PC-9 (cell line): ENCODE data around the gene PRKCH. TPM values are rescaled to one million over a fixed set of nuclear protein-coding genes. Genes with fewer than 3 reads are reported as not detected.

Experiments
- BruUV-seq: library from RNA; stranded (reverse); fragments of 400-500 nt; replicated peaks from 2 replicates; lab custom pipeline; 2021; lab: Mats Ljungman, UMichigan
- CTCF ChIA-PET: fragments of 300-600 bp; sonication (Branson Sonifier 250); formaldehyde crosslinking; loops from one replicate; lab custom pipeline; 2022; ENCODE audit warnings: antibody characterized with exemption; lab: Charles Lee
- POLR2A ChIA-PET: fragments of 300-600 bp; sonication (Branson Sonifier 250); formaldehyde crosslinking; loops from one replicate; lab custom pipeline; 2022; ENCODE audit warnings: antibody characterized with exemption; ENCODE audit not compliant: unreplicated experiment; lab: Charles Lee
- DNase-seq, 2 experiments: peaks; one replicate each; pipeline versions ENCODE4 v3.0.0 to v3.0.0-alpha.2; 2015 to 2022; ENCODE audit warnings: mixed read lengths in 1 of 2
- H2AFZ ChIP-seq: fragments of 200-600 bp; sonication (generic); 2 replicates; pipeline ENCODE4 v1.8.1; 2017; ENCODE audit warnings: antibody characterized with exemption
- H3F3A ChIP-seq: fragments of 200-600 bp; sonication (generic); 2 replicates; pipeline ENCODE4 v1.8.1; 2017; ENCODE audit warnings: antibody characterized with exemption, mild to moderate bottlenecking, low read depth; ENCODE audit not compliant: insufficient read depth
- H3K27ac ChIP-seq: fragments of 200-600 bp; sonication (generic); 2 replicates; pipeline ENCODE4 v1.6.1; 2016; ENCODE audit warnings: mixed run types
- H3K27me3 ChIP-seq: fragments of 200-600 bp; sonication (generic); 2 replicates; pipeline ENCODE4 v1.6.1; 2016; ENCODE audit warnings: low read depth, mixed run types; ENCODE audit not compliant: insufficient read depth
- H3K36me3 ChIP-seq: fragments of 200-600 bp; sonication (generic); 2 replicates; pipeline ENCODE4 v1.6.1; 2016; ENCODE audit warnings: low read depth, mixed run types
- H3K4me1 ChIP-seq: fragments of 200-600 bp; sonication (generic); replicated peaks from 2 replicates; pipeline ENCODE4 v1.6.1; 2016; ENCODE audit warnings: mixed run types; ENCODE audit not compliant: insufficient read depth
- H3K4me2 ChIP-seq: fragments of 200-600 bp; sonication (generic); 2 replicates; pipeline ENCODE4 v1.6.1; 2017; ENCODE audit warnings: mixed run types
- H3K4me3 ChIP-seq: fragments of 200-600 bp; sonication (generic); 2 replicates; pipeline ENCODE4 v1.6.1; 2016; ENCODE audit warnings: mixed run types
- H3K79me2 ChIP-seq: fragments of 200-600 bp; sonication (generic); 2 replicates; pipeline ENCODE4 v1.6.1; 2017; ENCODE audit warnings: low read depth, mixed run types
- H3K9me2 ChIP-seq: fragments of 200-600 bp; sonication (generic); 2 replicates; pipeline ENCODE4 v1.8.1; 2017; ENCODE audit warnings: mild to moderate bottlenecking; ENCODE audit not compliant: insufficient read depth
- H3K9me3 ChIP-seq: fragments of 200-600 bp; sonication (generic); 2 replicates; pipeline ENCODE4 v1.8.1; 2016; ENCODE audit warnings: low read depth; ENCODE audit not compliant: insufficient read depth
- H4K20me1 ChIP-seq: fragments of 200-600 bp; sonication (generic); 2 replicates; pipeline ENCODE4 v1.8.1; 2017; ENCODE audit not compliant: insufficient read depth
- CTCF ChIP-seq: fragments of 200-600 bp; sonication (generic); conservative IDR thresholded peaks from 2 replicates; pipeline ENCODE4 v1.6.1; 2017; ENCODE audit warnings: mixed run types, antibody characterized with exemption, mild to moderate bottlenecking, moderate library complexity
- EZH2 ChIP-seq: fragments of 200-600 bp; sonication (generic); IDR thresholded peaks from 2 replicates; pipeline ENCODE4 v1.8.0; 2017; ENCODE audit warnings: antibody characterized with exemption, low read depth
- intact Hi-C: fragments of 100-400 bp; cut with micrococcal nuclease; formaldehyde crosslinking; loops from one replicate; pipeline ENCODE4 v1.10.0; 2022; ENCODE audit not compliant: unreplicated experiment
- total RNA-seq: library from RNA; stranded (reverse); gene quantifications from 2 replicates; pipeline ENCODE4 v1.2.3, GENCODE V29; 2021

Gene PRKCH
- total RNA-seq, 1 experiment from 2014 or later, result 32.4 TPM

- POLR2A ChIA-PET, result no interaction called here
- BruUV-seq, result no TSS peak
- no peak overlapping the region for H2AFZ ChIP-seq
- H3K36me3 ChIP-seq, result no peaks in the 10 kb centered on the region
- H3K79me2 ChIP-seq, result peaks cover 61% of the 10 kb centered on the region
- no peaks in the 10 kb centered on the region; the same call in 1 of the 2 replicates for H3K9me2 ChIP-seq
- peaks cover 35% of the 10 kb centered on the region for H3F3A ChIP-seq
- peak overlapping the region; percentile 53; the same call in 1 of the 2 replicates for H3K4me3 ChIP-seq
- H3K27ac ChIP-seq, result peak overlapping the region; percentile 89
- peak overlapping the region; percentile 94 for H3K4me2 ChIP-seq
- no peak for DNase-seq
- no peaks in the 10 kb centered on the region for H3K27me3 ChIP-seq
- TF ChIP-seq CTCF (no peak), EZH2 (no peak)
- intact Hi-C loops, result no loop called here
- no peaks in the 10 kb centered on the region for H3K9me3 ChIP-seq
- H3K4me1 ChIP-seq, result peaks cover 63% of the 10 kb centered on the region
- no peaks in the 10 kb centered on the region for H4K20me1 ChIP-seq
- CTCF ChIA-PET, result interaction anchor here (0.5 to 0.8 kb wide), 3 partner anchors 22 to 330 kb away, joined by 3 to 15 read pairs (median 6); no protein-coding TSS in a partner anchor
Observed at GRCh38 chr14:61470961-61471293, 149.5 kb downstream of the PRKCH start.

GRCh38 chr14:61471297-61472005 is 150.1 kb downstream of the PRKCH start:
- no peaks in the 10 kb centered on the region; the same call in 1 of the 2 replicates for H3K9me2 ChIP-seq
- no peaks in the 10 kb centered on the region for H3K9me3 ChIP-seq
- H3F3A ChIP-seq, result peaks cover 40% of the 10 kb centered on the region
- no TSS peak for BruUV-seq
- H4K20me1 ChIP-seq, result no peaks in the 10 kb centered on the region
- H2AFZ ChIP-seq, result no peak overlapping the region
- peak overlapping the region; percentile 89 for H3K27ac ChIP-seq
- TF ChIP-seq CTCF, result no peak
- TF ChIP-seq EZH2, result no peak
- no peaks in the 10 kb centered on the region for H3K27me3 ChIP-seq
- intact Hi-C loops, result loop anchor here (1.0 to 2.0 kb wide), 7 partner anchors 43 to 279 kb away; partner anchors contain the start of gene HIF1A
- H3K4me2 ChIP-seq, result peak overlapping the region; percentile 94
- H3K4me3 ChIP-seq, result peak overlapping the region; percentile 53
- no peaks in the 10 kb centered on the region for H3K36me3 ChIP-seq
- DNase-seq, result no peak
- CTCF ChIA-PET, result interaction anchor here (0.5 to 0.8 kb wide), 3 partner anchors 91 to 329 kb away, joined by 4 to 15 read pairs (median 6); no protein-coding TSS in a partner anchor
- POLR2A ChIA-PET, result interaction anchor here (0.6 kb wide), 3 partner anchors 27 to 189 kb away, joined by 4 to 5 read pairs (median 4); no protein-coding TSS in a partner anchor
- peaks cover 62% of the 10 kb centered on the region for H3K79me2 ChIP-seq
- peaks cover 63% of the 10 kb centered on the region for H3K4me1 ChIP-seq

- H3K27ac ChIP-seq, result peak overlapping the region; percentile 89
- ChIA-PET POLR2A (interaction anchor here (0.6 kb wide), 3 partner anchors 27 to 190 kb away, joined by 4 to 5 read pairs (median 4); no protein-coding TSS in a partner anchor), CTCF (interaction anchor here (0.8 kb wide), 1 partner anchor 91 kb away, joined by 4 read pairs; no protein-coding TSS in a partner anchor)
- no peak overlapping the region for H2AFZ ChIP-seq
- peak overlapping the region; percentile 53 for H3K4me3 ChIP-seq
- peaks cover 65% of the 10 kb centered on the region for H3K4me1 ChIP-seq
- BruUV-seq, result no TSS peak
- peaks cover 57% of the 10 kb centered on the region for H3K79me2 ChIP-seq
- DNase-seq, result peak; percentile 69 to 100
- intact Hi-C loops, result loop anchor here (1.0 to 2.0 kb wide), 7 partner anchors 43 to 279 kb away; partner anchors contain the start of gene HIF1A
- no peaks in the 10 kb centered on the region for H3K27me3 ChIP-seq
- peak overlapping the region; percentile 94 for H3K4me2 ChIP-seq
- peaks cover 47% of the 10 kb centered on the region for H3F3A ChIP-seq
- H4K20me1 ChIP-seq, result no peaks in the 10 kb centered on the region
- TF ChIP-seq EZH2 (no peak), CTCF (no peak)
- no peaks in the 10 kb centered on the region; the same call in 1 of the 2 replicates for H3K9me2 ChIP-seq
- H3K9me3 ChIP-seq, result no peaks in the 10 kb centered on the region
- H3K36me3 ChIP-seq, result no peaks in the 10 kb centered on the region
Observed at GRCh38 chr14:61472011-61472672, 150.8 kb downstream of the PRKCH start.
